Esophagus muscularis mucosa (tissue), 4 donors: ENCODE results near the gene LYVE1. TPM values are rescaled to one million over a fixed set of nuclear protein-coding genes. Genes with fewer than 3 reads are reported as not detected.

Experiments
- DNase-seq: peaks from one replicate; pipeline ENCODE4 v3.0.0-alpha.2; 2017; ENCODE audit errors: extremely low spot score
- H3K27ac ChIP-seq, 4 donors: fragments of 200-600 bp; sonication (generic); replicated peaks in 1 of 4; 1 replicate in 3 of 4; 2 replicates in 1 of 4; pipeline ENCODE4 v1.5.1; 2016 to 2019; ENCODE audit warnings: mild to moderate bottlenecking in 1 of 4
- H3K27me3 ChIP-seq, 4 donors: fragments of 200-600 bp; sonication (generic); one replicate each; pipeline versions ENCODE4 v1.5.1 to v1.6.0; 2016 to 2019
- H3K36me3 ChIP-seq, 4 donors: fragments of 200-600 bp; sonication (generic); one replicate each; pipeline ENCODE4 v1.5.1; 2016 to 2019
- H3K4me1 ChIP-seq, 4 donors: fragments of 200-600 bp; sonication (generic); one replicate each; pipeline ENCODE4 v1.5.1; 2016 to 2019
- H3K4me3 ChIP-seq, 4 donors: fragments of 200-600 bp; sonication (generic); 1 replicate in 2 of 4; 2 replicates in 2 of 4; pipeline ENCODE4 v1.5.1; 2016 to 2019; ENCODE audit warnings: mild to moderate bottlenecking in 4 of 4, moderate library complexity in 1 of 4
- H3K9me3 ChIP-seq, 4 donors: fragments of 200-600 bp; sonication (generic); 1 replicate in 3 of 4; 2 replicates in 1 of 4; pipeline ENCODE4 v1.5.1; 2016 to 2019
- EP300 ChIP-seq: sonication (generic); formaldehyde crosslinking; IDR thresholded peaks from one replicate; pipeline ENCODE4 v1.6.1; 2017; ENCODE audit warnings: antibody characterized with exemption
- POLR2A ChIP-seq: fragments of 450-650 bp; IDR thresholded peaks from one replicate; pipeline ENCODE4 v1.6.1; 2017; ENCODE audit warnings: antibody characterized with exemption, moderate library complexity, mild to moderate bottlenecking, low read depth
- POLR2AphosphoS5 ChIP-seq, 2 donors: sonication (generic); formaldehyde crosslinking; IDR thresholded peaks; one replicate each; pipeline ENCODE4 v1.6.1; 2017; ENCODE audit warnings: antibody characterized with exemption in 2 of 2
- WGBS: methylation state at CpG from one replicate; pipeline ENCODE4 v1.1.5; 2018; 5-methylcytosine and 5-hydroxymethylcytosine counted together
- intact Hi-C: fragments of 100-400 bp; cut with DNase I; formaldehyde crosslinking; loops from one replicate; pipeline ENCODE4 v1.15.1; 2023
- total RNA-seq, 4 donors: library from RNA; depleted of rRNA; stranded (reverse); fragments of >200 nt; gene quantifications; one replicate each; pipeline versions ENCODE4 v1.1.0 to v1.2.1, GENCODE V29; 2016
- TF ChIP-seq, protein P1 (sequence below), 3 experiments: fragments of 200-600 bp in 2 of 3; fragments of 450-650 bp in 1 of 3; sonication (generic) in 2 of 3; IDR thresholded peaks; one replicate each; pipeline ENCODE4 v1.5.1; 2017 to 2019; ENCODE audit warnings: antibody characterized with exemption in 3 of 3, mild to moderate bottlenecking in 2 of 3, moderate library complexity in 1 of 3

LYVE1 gene
- total RNA-seq, 4 donors from 2014 or later, result 59.5 to 150 (median 74.3) TPM

DNA sequence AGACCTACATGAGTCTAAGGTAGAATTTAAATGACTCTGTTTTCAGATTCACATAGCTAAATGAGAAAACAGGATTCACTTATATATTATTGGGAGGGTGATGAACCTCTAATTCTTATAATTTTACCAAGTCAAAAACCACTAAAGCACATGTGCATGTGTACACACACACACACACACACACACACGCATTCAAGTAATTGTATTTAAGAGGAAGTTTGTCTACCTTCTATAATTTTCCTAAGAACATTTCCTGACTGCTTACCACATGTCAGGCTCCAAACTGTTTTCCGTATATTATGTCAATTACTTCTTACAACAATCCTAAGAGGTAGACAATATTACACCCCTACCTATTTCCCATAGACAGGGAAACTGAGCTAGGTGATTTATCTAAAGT is 34.1 kb downstream of the LYVE1 start:
- Histone ChIP-seq H3K9me3 (no peaks in the 10 kb centered on the region), H3K27me3 (no peaks in the 10 kb centered on the region)
- intact Hi-C loops, result no loop called here

GRCh38 chr11:10533323-10533722 is 35.1 kb downstream of the LYVE1 start:
- Histone ChIP-seq H3K27ac (no peak overlapping the region), H3K4me1 (no peaks in the 10 kb centered on the region), H3K36me3 (peaks cover 11 to 52% (median 35%) of the 10 kb centered on the region in 4 donors), H3K9me3 (no peaks in the 10 kb centered on the region), H3K27me3 (no peaks in the 10 kb centered on the region), H3K4me3 (no peak overlapping the region)
- intact Hi-C loops, result no loop called here
- DNase-seq, result no peak
- TF ChIP-seq, protein P1, sequence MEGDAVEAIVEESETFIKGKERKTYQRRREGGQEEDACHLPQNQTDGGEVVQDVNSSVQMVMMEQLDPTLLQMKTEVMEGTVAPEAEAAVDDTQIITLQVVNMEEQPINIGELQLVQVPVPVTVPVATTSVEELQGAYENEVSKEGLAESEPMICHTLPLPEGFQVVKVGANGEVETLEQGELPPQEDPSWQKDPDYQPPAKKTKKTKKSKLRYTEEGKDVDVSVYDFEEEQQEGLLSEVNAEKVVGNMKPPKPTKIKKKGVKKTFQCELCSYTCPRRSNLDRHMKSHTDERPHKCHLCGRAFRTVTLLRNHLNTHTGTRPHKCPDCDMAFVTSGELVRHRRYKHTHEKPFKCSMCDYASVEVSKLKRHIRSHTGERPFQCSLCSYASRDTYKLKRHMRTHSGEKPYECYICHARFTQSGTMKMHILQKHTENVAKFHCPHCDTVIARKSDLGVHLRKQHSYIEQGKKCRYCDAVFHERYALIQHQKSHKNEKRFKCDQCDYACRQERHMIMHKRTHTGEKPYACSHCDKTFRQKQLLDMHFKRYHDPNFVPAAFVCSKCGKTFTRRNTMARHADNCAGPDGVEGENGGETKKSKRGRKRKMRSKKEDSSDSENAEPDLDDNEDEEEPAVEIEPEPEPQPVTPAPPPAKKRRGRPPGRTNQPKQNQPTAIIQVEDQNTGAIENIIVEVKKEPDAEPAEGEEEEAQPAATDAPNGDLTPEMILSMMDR (IDR thresholded peaks at IDR 0.05), result no peak
- no peak for TF ChIP-seq EP300
- TF ChIP-seq POLR2A, result no peak
- TF ChIP-seq POLR2AphosphoS5 (IDR thresholded peaks at IDR 0.05), result no peak

More for the DNA sequence above, 34.1 kb downstream of the LYVE1 start:
- Histone ChIP-seq H3K27ac (no peak overlapping the region), H3K4me3 (no peak overlapping the region), H3K36me3 (peaks cover 11 to 43% (median 30%) of the 10 kb centered on the region in 4 donors), H3K4me1 (peaks cover 0 to 5% (median 0%) of the 10 kb centered on the region in 4 donors)
- 80% methylated on average over 2 of the region's 2 CpGs for WGBS
- TF ChIP-seq EP300, result no peak
- TF ChIP-seq POLR2AphosphoS5 (IDR thresholded peaks at IDR 0.05), result no peak
- TF ChIP-seq, protein P1 (IDR thresholded peaks at IDR 0.05), result no peak
- TF ChIP-seq POLR2A, result no peak
- DNase-seq, result no peak

- no peaks in the 10 kb centered on the region for H3K27me3 ChIP-seq
- peaks cover 11 to 56% (median 39%) of the 10 kb centered on the region in 4 donors for H3K36me3 ChIP-seq
- no peak overlapping the region for H3K4me3 ChIP-seq
- WGBS, result 71% methylated on average over 2 of the region's 2 CpGs
- H3K27ac ChIP-seq, result no peak overlapping the region
- H3K4me1 ChIP-seq, result peaks cover 0 to 3% (median 0%) of the 10 kb centered on the region in 4 donors
- H3K9me3 ChIP-seq, result no peaks in the 10 kb centered on the region
- no peak for DNase-seq
- intact Hi-C loops, result no loop called here
- TF ChIP-seq POLR2A (no peak), EP300 (no peak), POLR2AphosphoS5 (IDR thresholded peaks at IDR 0.05) (no peak)
- TF ChIP-seq, protein P1 (IDR thresholded peaks at IDR 0.05), result no peak
These were observed 35.9 kb downstream of the LYVE1 start for GRCh38 chr11:10532526-10532925.

DNA sequence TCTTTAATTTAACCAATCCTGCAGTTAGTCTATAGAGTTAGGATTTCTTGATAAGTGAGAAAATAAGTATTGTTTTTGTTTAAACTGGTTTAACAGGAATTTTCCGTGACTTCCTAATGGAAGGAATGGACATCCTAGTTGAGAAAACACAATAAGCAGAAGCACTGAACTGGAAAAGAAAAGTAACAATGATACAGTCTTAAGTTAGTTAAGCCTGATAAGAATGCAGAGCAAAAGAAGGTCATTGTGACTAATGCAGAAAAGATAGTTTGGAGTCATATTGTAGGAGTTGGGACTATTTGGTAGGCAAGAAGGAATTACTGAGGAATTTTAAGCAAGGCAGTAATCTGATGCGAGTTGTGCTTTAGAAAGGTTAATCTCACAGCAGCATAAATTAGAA is 39.2 kb downstream of the LYVE1 start:
- Histone ChIP-seq H3K9me3 (no peaks in the 10 kb centered on the region), H3K27ac (no peak overlapping the region), H3K4me3 (no peak overlapping the region), H3K36me3 (peaks cover 17 to 84% (median 57%) of the 10 kb centered on the region in 4 donors), H3K27me3 (no peaks in the 10 kb centered on the region), H3K4me1 (peaks cover 0 to 9% (median 0%) of the 10 kb centered on the region in 4 donors)
- no peak for TF ChIP-seq POLR2A
- no peak for TF ChIP-seq EP300
- TF ChIP-seq, protein P1 (IDR thresholded peaks at IDR 0.05), result no peak
- no peak for TF ChIP-seq POLR2AphosphoS5 (IDR thresholded peaks at IDR 0.05)
- no peak for DNase-seq
- intact Hi-C loops, result no loop called here
- 91% methylated on average over 2 of the region's 2 CpGs for WGBS

GRCh38 chr11:10528121-10528520 is 40.3 kb downstream of the LYVE1 start:
- no peaks in the 10 kb centered on the region for H3K9me3 ChIP-seq
- no peak overlapping the region for H3K27ac ChIP-seq
- no peaks in the 10 kb centered on the region for H3K27me3 ChIP-seq
- TF ChIP-seq EP300 (no peak), POLR2AphosphoS5 (IDR thresholded peaks at IDR 0.05) (no peak), POLR2A (no peak)
- TF ChIP-seq, protein P1 (IDR thresholded peaks at IDR 0.05), result no peak
- peaks cover 18 to 88% (median 57%) of the 10 kb centered on the region in 4 donors for H3K36me3 ChIP-seq
- intact Hi-C loops, result no loop called here
- DNase-seq, result no peak
- H3K4me3 ChIP-seq, result no peak overlapping the region
- H3K4me1 ChIP-seq, result peaks cover 0 to 12% (median under 1%) of the 10 kb centered on the region in 4 donors
